SKM-1 (cell line): Measurements from ENCODE around the gene HOMER2.
A peak's percentile ranks its signal among the peaks of the same experiment; 100 is the strongest.
"Not testable (repeated sequence)": the region's sequence is repeated elsewhere in the genome, so short reads cannot be mapped to it uniquely, and the experiment has no call there.

Experiments
- DNase-seq: peaks from one replicate; lab custom pipeline; 2025; ENCODE audit not compliant: unreplicated experiment; lab: John Stamatoyannopoulos, UW

Gene HOMER2

DNA sequence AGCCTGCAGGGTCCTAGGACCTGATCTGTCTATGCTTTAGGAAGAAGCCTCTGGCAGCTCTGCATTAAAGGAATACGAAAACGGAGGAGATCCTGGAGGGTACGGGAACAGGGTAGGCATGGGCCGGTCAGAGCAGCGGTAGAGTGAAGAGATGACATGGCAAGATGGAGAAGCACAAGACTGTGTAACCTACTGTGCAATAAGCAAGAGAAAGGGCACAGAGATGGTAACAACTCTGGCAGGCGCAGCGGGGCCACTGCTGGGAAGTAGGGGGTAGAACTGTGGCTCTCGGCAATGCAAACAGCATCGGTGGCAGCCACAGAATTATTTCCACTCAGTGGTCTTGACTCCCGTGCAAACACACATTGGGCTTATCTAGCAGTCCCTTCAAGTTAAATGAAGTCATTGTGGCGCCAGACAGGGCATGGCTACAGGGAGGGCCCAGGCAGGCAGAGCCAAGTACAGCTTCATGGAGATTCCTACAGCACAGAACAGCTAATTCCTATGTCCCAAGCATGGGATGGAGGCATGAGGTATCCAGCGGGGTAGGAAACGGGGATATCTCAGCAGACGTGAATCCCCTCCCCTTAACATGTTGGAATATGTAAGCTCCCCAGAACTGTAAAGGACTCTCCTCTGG, 114.3 kb downstream of the HOMER2 start:
- DNase-seq = no peak

DNA sequence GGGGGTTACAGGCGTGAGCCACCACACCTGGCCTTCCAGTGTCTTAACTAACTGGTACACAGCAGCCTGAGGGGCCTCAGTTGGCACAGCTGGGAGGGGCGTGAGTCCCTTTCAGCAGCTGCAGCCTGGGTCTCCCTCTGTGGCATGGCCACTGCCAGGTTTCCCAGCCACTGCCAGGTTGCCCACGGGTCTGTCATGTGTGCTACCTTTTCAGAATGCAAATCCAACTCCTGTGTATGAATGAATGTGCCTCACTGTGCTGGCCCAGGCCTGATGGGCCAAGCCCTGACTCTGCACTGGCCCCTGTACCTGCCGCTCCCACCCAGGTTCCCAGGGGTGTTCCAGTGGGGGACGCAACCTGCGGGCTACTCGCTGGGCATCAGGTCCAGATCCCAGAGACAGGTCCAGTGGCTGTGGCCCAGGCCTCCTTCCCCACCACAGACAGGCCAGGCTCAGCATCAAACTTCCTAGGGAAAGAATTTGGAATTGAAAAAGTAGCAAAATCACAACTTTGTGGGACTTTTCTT, 117.1 kb downstream of the HOMER2 start:
- DNase-seq = no peak

DNA sequence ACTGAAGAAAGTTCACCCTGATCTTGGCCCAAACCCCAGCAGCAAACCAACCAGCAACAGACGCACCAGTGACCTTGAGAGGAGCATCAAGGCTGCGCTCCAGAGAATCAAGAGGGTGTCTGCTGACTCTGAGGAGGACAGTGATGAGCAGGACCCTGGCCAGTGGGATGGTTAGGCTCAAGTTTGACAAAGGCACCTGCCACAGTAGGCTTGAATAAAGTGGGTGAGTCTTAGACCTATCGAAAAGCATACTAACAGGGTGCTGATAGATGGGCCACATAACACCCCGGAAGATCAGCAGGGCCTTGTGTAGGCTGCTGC, 119.2 kb downstream of the HOMER2 start:
- no peak for DNase-seq

DNA sequence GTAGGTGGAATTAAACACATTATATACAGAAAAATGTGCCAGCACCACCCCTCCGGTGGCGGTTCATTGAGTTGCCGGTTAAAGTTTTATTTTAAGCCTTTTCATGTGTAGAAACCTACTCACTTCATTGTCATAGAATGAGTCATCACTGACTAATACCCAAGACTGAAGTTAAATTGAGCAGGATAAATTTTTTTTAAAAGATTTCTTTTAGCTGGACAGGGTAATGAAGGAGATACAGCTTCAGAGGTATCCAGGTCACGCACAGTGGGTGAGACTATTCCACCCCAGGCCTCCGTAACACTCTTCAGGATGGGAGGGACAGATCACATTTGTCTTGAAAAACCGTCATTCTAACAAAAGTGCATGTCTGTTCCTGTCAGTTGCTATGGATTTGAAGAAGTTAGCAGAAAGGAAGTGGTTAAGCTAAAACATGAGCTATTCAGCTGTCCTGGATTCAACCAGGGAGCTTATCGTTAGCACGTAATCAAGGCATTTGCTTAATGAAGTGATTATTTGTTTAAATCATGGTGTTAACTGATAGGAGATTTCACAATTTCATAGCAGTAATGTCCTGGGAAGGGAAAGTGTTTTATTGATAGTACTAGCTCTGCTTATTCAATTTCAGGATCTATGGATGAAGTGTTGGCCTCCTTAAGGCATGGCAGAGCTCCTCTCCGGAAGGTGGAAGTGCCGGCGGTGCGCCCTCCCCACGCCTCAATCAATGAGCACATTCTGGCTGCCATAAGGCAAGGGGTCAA, 119.7 kb downstream of the HOMER2 start:
- peak; percentile 71 for DNase-seq

DNA sequence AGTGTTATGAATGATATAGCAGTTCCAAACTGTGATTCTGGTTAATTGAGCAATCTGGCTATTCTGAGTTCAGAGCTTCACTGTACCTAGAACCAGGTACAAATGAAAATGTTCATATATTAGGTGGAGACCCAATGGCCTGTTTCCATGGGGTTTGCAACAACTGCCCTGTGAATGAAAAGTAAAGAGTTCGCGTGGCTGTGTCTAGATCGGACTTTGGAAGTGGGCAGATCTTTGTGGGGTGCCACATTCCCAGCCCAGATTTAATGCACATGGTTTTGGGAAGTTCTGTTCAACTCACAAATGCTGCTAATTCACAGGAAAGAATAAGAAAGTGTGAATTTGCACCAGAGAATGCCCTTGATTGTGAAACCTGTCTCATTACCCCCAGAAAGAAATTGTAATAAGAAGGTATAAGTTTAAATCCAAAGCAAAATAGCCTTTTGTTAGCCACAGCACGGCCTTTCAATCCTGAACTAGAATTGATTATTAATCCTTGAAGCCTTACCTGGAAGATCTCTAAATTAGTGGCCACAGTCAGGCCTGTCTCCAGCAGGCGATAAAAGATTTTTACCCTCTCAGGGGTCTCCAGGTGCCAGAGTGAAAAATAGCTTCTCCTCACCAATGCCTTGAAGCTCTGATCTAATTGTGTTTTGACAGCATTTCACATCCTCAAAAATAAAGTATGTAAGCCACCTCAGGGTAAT, 120.5 kb downstream of the HOMER2 start:
- no peak for DNase-seq

DNA sequence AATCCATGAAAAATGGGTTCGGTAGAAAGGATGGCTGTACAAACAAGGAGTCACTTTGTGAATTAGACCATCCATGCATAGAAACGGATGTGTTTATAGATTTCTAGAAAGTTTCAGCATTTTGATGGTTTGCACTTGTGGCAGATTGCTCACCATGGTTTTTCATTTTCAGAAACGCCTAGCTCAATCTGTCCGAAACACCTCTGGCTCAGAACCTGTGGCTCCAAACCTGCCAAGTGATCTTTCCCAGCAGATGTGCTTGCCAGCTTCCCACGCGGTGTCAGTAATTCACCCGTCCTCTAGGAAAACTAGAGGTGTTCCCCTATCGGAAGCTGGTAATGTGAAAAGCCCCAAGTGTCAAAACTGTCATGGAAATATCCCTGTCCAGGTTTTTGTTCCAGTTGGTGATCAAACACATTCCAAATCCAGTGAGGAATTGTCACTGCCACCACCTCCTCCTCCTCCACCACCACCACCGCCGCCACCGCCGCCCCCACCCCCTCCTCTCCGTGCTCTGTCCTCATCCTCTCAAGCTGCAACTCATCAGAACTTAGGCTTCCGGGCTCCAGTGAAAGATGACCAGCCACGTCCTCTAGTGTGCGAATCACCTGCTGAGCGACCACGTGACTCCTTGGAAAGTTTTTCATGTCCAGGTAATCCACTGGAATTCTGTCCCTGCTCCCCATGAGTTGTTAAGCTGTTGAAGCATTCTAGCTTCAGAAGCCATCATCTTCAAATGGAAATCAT, 121.9 kb downstream of the HOMER2 start:
- no peak for DNase-seq

DNA sequence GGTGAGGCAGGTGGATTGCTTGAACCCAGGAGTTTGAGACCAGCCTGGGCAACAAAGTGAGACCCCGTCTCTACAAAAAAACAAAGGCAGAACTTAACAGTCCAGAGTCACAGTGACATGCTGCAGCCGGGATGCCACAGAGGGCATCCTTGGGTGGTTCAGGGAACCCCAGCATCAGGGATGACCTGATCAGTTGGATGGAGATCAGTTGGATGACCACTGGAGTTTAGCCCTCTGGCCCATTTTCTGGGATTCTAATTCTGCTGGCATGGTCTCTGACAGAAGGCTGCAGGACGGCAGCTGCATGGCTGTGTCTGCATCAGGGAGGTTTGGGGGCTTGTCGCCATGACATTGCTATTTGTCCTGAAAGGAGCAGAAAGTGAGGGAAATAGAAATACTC, 123.3 kb downstream of the HOMER2 start:
- DNase-seq = no peak

DNA sequence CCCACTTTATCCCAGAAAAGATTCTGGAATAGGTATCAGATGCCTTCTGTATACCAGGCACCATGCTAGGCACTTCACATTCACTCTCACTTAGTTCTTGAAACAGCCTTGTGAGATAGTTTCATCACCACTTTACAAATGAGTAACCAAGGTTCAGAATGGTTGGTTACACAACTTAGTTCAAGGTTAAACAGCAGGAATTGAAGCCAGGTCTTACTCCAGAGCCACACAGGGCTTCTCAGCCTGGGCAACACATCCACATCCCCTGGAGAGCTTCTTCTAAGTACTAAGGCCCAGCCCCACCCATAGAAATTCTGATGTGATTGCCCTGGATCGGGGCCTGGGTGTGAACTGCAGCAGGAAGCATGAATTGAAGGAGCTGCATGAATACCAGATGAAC, 124.4 kb downstream of the HOMER2 start:
- DNase-seq = no peak

DNA sequence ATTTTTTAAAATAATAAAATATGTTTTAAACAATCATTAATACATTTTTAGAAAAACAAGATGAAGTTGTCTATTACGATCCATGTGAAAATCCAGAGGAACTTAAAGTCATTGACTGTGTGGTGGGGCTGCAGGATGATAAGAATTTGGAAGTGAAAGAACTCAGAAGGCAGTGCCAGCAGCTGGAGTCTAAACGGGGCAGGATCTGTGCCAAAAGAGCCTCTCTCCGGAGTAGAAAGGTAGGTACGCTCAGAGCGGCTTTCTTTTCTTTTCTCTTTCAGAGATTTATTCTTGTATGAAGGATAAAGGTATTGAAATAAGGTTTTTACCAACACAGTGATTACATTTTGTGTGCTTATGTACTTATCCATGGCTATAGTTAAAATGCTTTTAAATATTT, 129.5 kb downstream of the HOMER2 start:
- no peak for DNase-seq

DNA sequence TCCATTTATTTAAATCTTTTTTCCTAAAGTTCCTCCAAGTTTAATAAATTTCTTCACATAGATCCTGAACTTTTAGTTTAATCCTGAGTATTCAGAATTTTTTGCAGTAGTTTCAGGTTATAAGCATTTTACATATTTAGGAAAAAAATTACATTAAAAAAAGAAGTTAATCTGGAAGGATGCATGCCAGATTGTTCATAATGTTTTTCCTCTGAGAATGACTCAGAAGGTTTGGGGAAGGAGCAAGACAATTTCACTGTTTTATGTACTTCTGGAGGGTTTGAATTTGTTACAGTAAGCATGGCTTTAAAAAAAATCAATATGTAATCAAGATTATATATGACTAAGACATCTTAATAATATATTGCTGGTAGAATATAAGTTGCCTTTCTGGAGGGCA, 130.7 kb downstream of the HOMER2 start:
- not testable (repeated sequence) for DNase-seq

DNA sequence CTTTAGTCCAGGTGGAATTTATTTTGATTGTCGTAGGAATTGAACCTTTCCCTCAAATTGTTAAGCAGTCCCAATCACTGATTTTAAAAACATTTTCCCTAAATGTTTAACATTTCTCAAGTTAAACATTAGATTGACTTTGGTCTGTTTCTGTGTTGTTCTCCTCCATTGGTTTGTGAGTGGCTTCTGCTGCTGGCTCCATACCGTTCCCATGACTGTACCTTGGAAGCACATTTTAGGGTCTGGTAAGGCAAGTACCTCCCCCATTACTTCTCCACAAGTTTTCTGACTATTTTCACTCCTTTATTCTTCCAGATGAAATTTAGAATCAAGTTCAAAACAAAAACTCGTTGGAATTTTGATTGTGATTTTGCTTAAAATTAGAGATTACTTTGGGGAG, 131.1 kb downstream of the HOMER2 start:
- not testable (repeated sequence) for DNase-seq

DNA sequence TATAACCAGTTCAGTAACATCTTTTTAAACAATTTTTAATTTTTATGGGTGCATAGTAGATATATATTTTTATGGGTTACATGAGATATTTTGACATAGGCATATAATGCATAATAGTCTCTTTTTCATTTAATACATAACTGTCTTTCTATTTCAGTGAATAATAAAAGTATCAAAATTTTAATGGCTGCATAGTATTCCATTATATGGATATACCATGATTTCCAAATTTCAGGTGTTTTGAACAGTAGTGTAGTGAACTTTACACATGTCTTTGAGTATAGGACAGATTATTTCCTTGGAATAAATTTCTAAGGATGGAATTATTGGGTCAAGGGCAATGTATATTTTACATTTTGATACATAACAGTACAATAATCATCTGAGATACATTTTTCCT, 132.4 kb downstream of the HOMER2 start:
- no peak for DNase-seq

DNA sequence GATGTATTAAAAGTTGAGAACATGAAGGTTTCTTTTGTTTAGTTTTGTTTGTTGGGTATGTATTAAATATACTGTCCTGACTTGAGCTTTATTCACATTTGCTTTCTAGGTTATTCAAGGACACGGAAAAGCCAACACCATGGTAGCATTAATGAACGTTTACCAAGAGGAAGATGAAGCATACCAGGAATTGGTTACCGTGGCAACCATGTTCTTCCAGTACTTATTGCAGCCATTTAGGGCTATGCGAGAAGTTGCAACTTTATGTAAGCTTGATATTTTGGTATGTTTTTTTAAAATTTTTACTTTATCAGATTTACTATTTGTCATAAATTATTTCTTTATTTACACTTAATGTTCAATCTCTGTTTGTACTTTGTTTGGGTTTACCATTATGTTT, 139.5 kb downstream of the HOMER2 start:
- DNase-seq = no peak

DNA sequence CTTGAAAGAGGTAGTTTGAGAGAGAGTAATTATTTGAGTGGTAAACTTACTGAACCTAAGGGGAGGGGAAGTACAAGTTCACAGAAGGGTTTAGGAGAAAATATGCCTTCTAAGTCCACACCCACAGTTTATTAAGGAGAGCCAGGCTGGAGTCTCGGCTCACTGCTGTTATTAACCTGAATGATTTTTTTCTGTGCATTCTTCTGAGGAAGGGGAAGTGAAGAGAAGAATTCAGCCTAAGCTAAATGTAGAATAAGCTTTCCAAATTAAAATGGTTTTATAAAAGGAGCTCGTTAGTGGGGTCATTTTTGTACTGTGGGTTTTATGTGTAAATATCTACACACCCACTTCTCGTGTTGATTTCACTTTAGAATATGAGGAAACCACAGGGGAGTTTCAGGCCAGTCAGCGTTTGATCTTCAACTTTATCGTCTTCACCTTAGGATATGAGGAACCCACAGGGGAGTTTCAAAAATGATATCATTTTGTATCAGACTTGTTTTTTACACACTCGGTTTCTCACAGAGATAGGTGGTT, 141.6 kb downstream of the HOMER2 start:
- DNase-seq = peak; percentile 30

DNA sequence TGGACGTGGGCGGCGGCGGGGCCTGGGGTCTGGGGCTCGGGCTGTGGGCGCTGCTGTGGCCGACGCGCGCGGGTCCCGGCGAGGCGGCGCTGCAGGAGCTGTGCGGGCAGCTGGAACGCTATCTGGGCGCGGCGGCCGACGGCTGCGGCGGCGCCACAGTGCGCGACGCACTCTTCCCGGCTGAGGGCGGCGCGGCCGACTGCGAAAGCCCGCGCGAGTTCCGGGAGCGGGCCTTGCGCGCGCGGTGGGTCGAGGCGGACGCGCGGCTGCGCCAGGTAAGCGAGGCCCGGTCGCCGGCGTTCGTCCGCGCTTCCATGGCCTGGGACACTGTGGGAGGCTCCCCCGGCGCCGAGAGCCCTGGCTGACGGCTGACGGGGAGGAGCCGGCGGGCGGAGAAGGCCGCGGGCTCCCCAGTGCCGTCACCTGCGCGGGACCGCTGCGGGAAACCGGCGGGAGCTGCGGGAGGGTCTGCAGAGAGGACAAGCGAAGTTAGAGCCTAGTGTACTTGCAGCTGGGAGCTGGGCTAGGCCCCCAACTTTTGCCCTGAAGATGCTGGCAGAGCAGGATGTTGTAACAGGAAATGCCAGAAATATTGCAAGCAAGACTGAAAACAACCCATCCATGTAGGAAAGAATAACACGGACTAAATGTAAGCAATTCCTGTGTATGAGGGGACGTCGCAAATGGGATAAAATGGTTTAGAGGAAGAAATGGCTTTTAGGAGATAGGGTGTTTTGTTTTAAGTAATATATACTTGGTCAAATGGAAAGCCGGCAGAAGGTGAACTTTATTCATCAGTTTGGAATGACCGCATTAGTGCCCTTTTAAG, 142.2 kb downstream of the HOMER2 start:
- DNase-seq = peak; percentile 30

DNA sequence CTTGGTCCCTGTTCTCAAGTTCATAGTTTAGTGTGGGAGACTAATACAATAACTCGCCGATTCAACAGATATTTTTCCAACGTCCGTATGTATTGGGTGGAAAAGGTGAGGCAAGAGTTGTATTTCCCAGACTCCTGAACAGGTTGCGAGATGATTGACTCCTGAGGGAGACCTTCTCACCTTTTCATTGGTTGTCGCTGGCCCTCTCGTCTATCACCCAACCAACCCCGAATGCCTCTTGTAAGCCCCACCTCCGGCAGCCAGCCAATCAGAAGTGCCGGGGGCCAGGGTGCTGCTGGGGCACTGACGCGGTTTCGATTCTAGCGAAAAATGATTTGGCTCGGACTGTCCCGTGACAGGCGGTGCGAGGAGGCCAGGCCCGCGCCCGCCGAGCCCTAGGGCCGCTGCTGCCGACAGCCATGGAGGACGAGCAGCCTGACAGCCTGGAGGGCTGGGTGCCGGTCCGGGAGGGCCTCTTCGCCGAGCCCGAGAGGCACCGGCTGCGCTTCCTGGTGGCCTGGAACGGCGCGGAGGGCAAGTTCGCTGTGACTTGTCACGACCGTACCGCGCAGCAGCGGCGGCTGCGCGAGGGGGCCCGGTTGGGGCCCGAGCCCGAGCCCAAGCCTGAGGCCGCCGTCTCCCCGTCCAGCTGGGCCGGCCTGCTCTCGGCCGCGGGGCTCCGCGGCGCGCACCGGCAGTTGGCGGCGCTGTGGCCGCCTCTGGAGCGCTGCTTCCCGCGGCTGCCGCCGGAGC, 143.0 kb downstream of the HOMER2 start, which contains the start of gene WHAMM:
TSS of gene WHAMM (plus strand) at position 321 of the 753 bp plus-strand sequence. CDS start at position 420, 99 bp downstream.
- peak; percentile 88 for DNase-seq

DNA sequence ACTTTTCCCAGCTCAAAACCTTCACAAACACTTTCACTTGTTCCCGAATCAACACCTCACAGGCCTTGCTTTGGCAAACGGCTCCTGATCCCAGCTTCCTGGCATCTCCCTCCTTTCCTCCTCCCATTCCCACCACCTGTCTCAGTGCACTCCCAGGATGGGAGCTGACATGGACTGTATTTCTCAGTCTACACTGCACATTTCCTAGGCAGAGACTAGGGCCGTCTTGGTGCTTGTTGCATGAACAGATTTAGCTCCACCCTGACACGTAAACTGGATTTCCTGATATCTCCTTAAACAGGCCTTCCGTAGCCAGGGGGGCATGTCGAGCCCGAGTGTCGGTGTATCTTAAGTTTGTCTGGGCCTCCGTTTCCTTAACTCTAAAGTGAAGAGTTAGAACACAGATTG, 143.9 kb downstream of the HOMER2 start:
- no peak for DNase-seq

DNA sequence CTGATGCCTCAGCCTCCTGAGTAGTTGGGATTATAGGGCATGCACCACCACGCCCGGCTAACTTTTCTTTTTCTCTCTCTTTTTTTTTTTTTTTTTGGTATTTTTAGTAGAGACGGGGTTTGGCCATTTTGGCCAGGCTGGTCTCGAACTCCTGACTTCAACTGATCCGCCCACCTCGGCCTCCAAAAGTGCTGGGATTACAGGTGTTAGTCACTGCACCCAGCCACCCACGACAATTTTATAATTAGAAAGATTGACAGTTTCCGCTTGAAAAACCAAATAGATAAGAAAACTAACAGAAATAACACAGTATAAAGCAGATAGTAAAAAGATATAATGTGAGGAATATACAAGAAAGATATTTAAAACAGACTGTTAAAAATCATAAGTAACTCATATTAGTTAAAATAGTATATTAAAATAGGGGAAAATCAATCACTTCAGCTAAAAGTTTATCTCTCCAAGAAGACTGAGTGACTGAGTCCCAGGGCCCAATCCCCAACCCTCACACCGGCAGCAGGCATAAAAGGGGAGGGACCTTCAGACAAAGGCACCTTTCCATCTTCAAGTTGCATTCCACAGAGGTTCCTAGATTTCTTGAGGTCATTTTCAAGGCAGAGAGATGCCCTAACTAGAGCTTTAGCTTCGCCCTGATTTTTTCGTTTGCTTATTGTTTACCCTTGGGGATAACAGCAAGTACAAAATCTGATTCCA, 144.4 kb downstream of the HOMER2 start:
- DNase-seq = no peak

DNA sequence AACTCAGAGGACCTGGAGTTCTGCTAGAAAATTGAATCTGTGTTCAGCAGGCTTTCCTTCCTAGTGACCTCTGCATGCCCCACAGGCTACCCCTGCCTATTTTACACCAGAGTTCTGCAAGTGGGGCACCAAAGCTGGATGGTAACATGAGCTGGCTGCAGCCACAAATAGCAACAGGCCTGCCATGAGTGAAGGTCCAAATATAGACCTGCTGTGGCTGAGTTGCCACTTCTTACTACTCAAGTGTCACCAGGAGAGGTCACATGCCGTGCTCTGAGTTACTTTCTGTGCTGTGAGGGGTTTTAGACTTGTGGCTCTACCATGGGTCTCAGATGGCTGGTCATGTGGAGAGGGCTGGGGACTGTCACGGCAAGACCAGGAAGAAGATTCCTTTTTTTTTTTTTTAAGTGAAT, 146.5 kb downstream of the HOMER2 start, which contains the start of gene FSD2:
TSS of gene FSD2 (minus strand) at position 76 of the 413 bp plus-strand sequence. CDS start 18,679 bp downstream, outside the sequence.
- DNase-seq = peak; percentile 6
